ENCODE measurements around the gene RAD51B.
"Not testable (repeated sequence)": the region's sequence is repeated elsewhere in the genome, so short reads cannot be mapped to it uniquely, and the experiment has no call there.

Gene RAD51B

GRCh38 chr14:68274725-68275124 is 455.1 kb downstream of the RAD51B start:
- peak; percentile 5 for DNase-seq (ENCODE audit: low read depth)

GRCh38 chr14:68278576-68279436 is 459.2 kb downstream of the RAD51B start:
- peak; percentile 81 for DNase-seq (ENCODE audit: low read depth)

DNA sequence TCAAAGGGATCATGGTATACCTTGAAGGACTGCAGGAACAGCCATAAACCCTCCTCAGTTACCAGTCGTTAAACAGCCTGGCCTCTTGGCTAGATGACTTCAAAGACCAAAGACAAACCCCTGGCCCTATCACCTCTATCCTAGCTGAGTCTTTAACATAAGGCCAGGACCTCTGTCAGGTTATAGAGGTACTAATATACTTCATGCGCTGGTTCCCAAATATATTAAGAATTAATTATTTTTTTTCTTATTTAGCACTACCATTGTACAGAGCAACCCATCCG is 459.8 kb downstream of the RAD51B start:
- no peak for DNase-seq (ENCODE audit: low read depth)

GRCh38 chr14:68279777-68280233 is 460.2 kb downstream of the RAD51B start:
- DNase-seq (ENCODE audit: low read depth), result no peak

DNA sequence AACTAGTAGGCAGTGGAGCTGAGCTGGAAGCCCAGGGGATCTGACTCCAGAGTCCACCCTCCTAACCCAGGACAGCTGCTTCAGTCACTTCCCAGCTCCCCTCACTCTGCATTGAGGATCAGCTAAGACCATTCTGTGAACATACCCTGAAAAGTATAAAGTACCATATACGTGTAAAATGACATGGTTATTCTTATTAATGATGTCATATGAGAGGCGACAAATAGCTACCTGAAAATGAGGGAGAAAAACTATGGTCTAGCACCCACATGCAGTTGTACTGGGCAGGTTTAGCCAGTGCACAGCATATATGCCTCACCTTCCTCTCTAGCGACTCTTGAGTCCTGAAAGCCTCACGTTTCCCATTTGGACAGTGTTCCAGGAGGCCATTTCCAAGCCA is 461.9 kb downstream of the RAD51B start:
- no peak for DNase-seq (ENCODE audit: low read depth)

- no peak for DNase-seq (ENCODE audit: low read depth)
Measured at GRCh38 chr14:68282479-68283377, 463.1 kb downstream of the RAD51B start.

DNA sequence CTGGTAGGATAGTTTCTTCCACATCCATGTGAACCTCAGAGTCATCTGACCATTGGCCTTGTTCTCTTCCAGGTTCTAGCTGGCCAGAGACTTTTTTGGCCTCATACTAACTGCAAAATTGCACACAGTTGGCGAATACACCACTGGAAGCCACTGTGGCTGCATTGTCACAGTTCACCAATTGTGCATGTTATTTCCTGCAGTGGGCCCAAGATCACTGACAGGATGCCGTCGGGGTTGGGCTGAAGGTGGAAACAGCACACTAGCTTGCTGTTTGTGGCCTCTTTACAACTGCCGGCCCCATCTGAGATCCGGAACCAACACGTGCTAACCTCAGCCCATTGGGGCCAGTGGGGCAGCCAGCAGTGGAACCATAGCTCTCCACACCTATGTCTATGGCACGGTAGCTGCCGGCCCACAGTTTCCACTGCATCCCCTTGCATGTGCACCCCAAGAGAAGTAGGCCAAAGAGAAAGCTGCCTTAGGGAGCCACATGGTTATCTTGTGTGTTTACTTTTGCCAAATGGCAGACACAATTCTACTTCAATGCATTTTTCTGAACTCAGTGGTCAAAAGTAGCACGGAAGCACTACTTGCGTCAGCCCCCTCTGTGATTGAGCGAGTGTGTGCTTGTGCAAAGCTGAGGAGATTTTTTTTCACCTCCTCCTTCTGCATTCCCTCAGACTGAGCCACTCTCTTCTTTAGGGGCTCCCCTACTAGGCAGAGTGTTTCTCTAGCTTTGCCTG is 464.0 kb downstream of the RAD51B start:
- DNase-seq (ENCODE audit: low read depth), result no peak

DNA sequence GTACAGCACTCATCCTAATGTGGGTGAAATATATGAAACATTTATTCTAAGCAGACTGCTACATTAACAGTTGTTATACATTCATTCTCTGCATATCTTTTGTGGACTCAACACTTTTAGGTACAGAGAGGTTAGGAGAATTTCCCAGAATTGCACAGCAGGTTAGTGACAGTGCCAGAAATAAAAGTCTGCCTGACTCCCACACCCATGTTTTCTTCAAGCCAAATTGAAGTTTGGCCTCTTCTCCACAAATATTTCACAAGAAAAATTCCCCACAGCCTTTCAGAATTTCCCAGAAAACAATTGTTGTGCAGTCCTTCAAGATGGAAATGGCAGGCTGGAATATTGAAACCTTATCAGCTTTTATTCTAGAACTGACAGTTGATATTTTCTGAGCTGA is 464.8 kb downstream of the RAD51B start:
- DNase-seq (ENCODE audit: low read depth), result no peak

DNA sequence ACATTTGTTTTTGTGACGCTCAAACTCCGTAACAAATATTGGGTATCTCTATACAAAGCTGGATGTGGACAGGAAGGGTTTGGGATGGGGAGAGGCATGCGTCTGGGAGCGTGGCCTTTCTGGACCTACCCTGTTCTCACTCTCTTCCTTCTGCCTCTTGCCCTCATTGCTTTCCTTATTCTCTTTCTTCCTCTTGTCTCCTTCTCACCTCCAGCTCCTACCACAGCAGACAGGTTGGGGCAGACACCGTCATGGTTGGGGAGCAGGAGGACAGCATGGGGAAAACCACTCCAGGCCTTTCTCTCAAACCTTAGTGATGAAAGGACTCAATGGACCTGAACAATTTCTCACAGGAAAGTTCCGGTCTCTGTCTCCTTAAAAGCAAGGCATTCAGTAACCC is 465.3 kb downstream of the RAD51B start:
- no peak for DNase-seq (ENCODE audit: low read depth)

DNA sequence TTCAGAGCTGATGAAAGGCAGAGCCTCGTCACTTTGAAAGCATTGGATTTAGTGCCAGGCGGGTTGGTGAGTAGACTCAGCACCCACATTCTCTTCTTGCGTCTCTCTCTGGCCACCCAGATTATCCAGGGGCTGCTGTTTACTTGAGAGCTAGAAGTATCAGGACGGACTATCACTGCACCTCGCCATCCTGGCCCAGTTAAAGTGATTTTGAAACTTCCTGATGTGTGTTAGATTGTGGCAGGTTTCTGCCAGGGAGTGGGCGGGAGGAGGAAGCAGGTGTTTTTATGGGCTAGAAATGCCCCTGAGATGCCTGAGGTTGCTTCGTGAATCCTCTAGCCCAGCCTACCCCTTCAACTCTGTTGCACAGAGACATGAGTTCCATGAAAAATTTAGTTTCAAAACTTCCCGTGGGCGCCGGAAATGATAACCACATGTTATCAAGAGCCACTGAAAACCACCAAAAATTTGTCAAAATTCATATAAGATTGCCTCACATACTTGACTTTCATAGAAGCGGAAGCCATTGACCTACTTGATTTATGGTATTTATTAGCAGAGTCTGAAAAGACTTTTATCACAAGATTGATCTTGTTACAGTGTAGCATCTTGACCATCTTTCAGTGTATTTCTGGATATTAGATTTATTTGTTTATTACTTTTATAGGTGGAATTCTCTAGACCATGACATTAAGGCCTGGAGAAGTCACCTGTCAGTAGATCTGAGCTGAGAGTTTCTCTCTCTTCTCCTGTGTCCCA is 466.0 kb downstream of the RAD51B start:
- no peak for DNase-seq (ENCODE audit: low read depth)

DNA sequence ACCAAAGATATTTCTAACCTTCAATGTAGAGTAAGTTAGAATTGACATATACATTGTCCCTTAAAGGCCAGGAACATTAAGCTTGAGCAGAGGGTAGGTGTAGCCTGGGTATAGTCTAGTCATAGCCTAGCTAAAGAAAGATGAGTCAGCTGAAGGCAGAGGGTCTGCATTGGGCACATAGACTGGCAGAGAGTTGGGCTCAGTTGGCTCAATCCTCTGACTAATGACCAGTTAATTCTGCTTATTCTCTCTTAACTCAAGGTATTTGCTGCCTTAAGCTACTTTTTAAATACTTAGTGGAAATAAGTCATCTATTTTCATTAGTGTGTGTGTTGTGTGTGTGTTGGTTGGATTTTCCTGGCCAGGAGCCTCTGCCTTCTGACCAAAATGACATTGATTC is 467.1 kb downstream of the RAD51B start:
- peak; percentile 27 for DNase-seq (ENCODE audit: low read depth)

DNA sequence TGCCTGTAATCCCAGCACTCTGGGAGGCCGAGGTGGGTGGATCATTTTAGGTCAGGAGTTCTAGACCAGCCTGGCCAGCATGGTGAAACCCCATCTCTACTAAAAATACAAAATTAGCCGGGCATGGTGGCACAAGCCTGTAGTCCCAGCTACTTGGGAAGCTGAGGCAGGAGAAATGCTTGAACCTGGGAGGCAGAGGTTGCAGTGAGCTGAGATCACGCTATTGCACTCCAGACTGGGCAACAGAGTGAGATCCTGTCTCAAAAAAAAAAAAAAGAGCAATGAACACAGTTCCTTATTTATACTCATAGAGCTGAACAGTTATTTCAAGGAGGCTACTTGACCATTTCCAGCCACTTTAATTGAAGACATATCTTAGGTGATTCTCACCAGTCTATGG is 469.9 kb downstream of the RAD51B start:
- DNase-seq (ENCODE audit: low read depth), result not testable (repeated sequence)

- no peak for DNase-seq (ENCODE audit: low read depth)
Measured at GRCh38 chr14:68291820-68292219, 472.2 kb downstream of the RAD51B start.

DNA sequence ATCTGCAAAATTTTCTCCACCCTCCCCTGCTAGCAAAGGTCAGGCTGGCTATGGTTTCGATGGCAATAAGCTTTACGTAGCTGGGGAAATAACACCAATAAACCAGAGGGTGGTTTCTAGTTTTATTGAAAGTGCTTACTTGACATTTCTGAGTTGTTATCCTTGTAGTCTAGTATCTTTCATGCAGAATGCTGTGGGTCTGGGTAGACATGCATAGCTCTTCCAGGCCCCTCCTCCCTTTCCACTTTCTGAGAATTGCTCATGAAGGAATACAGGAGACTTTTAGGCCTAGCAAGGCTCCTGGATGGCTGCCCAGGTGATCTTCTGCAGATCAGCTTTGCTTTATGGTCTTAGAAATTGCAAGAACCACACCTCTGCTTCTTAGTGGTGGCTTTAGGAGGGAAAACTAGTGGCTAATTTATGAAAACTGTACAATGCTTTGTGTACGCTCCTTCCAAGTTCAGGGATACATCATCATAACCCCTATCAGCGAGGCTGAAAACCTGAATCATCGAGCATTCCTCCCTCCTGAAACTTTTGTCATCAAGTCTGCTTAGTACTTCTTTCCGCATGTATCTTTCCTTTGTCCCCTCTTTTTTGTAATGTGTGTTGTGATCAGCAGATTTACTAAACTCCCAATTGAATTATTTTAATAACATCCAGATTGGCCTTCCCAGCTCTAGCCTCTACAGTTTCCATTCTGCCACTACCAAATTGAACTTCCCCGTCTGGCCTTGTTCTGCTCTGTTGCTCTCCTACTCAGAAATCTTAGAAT is 473.0 kb downstream of the RAD51B start:
- no peak for DNase-seq (ENCODE audit: low read depth)

- DNase-seq (ENCODE audit: low read depth), result no peak
Measured at GRCh38 chr14:68293404-68293803, 473.8 kb downstream of the RAD51B start.

DNA sequence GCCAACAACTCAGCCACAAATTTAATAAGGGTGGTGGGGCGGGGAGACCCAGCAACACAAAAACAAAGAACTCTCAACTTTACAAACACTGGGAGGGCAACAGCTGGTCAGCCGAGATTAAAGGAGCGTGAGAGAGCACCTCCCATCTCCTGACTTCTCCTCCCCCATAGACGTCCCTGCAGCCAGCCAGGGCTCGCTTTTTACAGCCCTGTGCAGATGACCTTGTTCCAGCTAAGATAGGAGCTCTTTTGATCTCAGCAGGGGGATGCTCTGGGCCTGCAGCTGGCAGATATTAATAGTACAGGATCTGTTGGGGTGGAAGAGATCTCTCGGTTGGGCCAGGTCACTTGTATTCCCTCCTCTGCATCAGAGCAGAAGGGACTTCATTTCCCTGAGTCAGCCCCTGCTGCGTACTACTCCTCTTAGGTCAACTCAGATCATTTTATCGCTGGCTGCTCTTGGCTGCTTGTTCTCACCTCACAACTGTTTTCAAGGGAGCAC is 475.8 kb downstream of the RAD51B start:
- DNase-seq (ENCODE audit: low read depth), result no peak

DNA sequence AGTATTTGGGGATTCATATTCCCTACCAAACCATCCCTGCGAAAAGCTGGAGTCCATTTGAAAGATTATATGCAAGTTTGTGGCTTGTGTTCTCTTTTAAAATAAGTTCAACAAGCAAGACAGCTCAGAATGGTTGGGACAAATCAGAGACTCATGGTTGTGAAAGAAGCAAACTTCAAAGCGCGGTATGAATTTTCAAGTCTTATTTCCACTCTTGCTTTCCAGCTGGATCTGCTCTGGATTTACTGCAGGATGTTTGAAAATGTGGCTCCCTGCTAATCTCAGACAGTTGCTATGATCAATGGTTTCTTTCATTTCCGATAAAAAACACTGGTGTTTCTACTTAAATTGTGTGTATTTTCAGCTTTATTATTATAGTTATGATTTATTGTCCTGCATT is 477.5 kb downstream of the RAD51B start:
- no peak for DNase-seq (ENCODE audit: low read depth)

GRCh38 chr14:68297876-68298468 is 478.4 kb downstream of the RAD51B start:
- DNase-seq (ENCODE audit: low read depth), result peak; percentile 38

- DNase-seq (ENCODE audit: low read depth), result no peak
Measured at GRCh38 chr14:68300608-68301007, 481.0 kb downstream of the RAD51B start.

- DNase-seq (ENCODE audit: low read depth), result no peak
Measured at GRCh38 chr14:68301219-68301618, 481.6 kb downstream of the RAD51B start.
